Suppressor macrophage treated with lipopolysaccharide for 1 hour (primary cell): ENCODE measurements around the gene TAF4.
"Not testable (repeated sequence)": the region's sequence is repeated elsewhere in the genome, so short reads cannot be mapped to it uniquely, and the experiment has no call there.

Source experiments
- DNase-seq, 3 donors: peaks; one replicate each; pipeline ENCODE4 v3.0.0-alpha.2; 2020 to 2022

The TAF4 gene

GRCh38 chr20:62056975-62057374, 8.7 kb downstream of the TAF4 start:
- DNase-seq = no peak

- no peak for DNase-seq
Observed at GRCh38 chr20:62056377-62056776, 9.3 kb downstream of the TAF4 start.

GRCh38 chr20:62055862-62056115, 9.9 kb downstream of the TAF4 start:
- not testable (repeated sequence) for DNase-seq

GRCh38 chr20:62055106-62055861, 10.4 kb downstream of the TAF4 start:
- DNase-seq = no peak

DNA sequence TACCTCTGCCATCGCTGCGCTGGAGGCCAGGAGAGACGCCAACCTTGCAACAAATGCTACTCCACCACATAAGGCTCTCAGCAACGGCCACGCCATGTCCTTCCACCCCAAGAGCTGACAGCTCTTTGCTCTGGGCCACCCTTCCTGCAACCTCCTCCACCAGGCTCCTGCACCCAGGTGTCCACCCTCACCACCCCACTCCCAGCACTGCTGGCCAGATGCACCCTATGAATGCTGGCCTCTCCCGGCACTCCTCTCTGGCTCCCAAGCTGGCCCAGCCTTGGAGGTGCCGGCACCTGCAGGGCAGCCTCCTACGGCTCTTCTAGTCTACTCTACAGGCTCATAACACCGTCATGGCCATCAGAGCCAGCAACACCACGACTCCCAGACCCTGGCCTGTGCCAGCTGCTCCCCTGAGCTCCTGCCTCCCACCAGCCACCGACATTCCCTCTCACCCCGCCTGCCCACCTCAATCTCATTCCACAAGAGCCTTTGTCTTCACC, 11.2 kb downstream of the TAF4 start:
- no peak for DNase-seq

GRCh38 chr20:62053465-62054196, 12.1 kb downstream of the TAF4 start:
- DNase-seq = no peak

- no peak for DNase-seq
Observed at GRCh38 chr20:62052842-62053464, 12.7 kb downstream of the TAF4 start.

DNA sequence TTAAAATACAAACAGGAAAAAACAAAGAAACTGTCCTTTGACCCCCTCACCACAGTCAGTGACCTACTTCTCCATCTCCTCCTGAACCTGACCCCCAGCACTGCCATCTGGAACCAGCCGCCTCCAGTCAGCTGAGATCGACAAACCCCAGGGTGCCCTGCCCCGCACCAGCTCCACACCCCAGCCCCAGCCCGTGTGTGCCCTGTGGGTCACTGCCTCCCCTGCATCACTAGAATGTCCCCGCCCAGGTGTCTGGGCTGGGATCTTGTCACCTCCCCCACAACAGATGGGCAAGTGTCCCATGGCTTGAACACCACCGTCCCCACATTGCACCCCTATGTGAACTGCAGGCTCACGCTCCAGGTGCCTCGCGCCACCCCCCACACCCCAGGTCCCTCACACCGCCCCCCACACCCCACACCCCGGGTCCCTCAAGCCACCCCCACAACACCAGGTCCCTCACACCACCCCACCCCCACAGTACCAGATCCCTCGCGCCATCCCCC, 13.3 kb downstream of the TAF4 start:
- no peak for DNase-seq

- no peak for DNase-seq
Observed at GRCh38 chr20:62051546-62052255, 14.0 kb downstream of the TAF4 start.

DNA sequence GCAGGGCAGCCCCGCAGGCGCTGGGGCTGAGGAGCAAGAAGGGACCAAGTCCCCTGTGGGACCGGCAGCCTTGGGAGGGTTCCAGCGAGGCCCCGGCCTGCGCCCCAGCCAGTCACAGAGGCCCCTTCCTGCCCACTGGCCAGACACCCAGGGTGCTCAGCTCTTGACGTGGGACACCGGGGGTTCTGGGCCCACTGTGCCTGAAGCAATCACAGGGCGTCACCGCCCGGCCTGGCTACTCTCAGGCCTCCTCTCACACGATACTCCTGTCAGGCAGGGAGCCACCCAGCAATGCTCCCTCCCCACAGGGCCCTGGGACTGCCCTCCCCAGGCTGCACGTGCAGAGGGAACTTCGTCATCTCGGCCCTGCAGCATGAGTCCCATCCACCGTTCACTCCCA, 14.5 kb downstream of the TAF4 start:
- DNase-seq = no peak

DNA sequence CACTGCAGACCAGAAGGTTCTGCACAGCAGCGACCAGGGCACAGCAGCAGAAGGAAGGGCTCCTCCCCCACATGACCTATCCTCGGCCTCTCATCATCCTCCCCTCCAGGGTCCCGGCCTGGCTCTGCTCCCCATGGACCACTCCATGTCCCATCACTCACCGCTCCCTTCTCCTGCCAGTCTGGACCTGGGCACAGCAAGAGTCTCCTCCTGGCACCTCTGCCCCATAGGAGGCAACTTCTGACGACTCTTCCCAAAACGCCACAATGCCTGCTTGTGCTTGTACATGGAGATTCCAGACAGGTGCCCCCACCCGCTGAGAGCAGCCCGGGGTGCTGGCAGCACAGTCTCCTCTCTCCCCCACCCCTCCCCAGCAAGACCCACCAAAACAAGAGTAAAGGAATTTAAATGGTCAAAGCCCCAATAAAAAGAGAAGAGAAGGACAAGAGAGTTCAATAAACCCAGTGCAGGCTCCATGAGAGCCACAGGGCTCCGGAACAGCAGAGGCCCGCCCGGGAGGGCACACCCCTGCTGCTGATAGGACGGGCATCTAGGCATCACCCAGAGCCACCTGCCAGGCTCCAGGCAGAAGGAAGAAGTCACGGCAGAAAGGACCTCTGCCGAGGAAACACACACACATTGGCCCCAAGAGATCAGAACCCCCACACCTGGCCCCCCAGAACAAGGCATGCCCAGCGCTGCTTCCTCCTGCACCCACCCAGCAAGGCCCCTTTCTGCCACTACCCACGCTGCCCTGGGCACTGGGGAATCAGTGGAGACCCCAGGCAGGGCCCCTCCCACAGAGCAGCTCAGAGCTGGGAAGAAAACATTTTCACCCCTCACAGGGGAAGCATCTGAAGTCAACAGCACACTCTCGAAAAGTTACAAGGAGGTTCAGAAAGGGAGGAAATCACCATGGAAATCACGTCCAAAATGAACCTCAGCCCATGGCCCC, 15.2 kb downstream of the TAF4 start:
- DNase-seq = no peak

DNA sequence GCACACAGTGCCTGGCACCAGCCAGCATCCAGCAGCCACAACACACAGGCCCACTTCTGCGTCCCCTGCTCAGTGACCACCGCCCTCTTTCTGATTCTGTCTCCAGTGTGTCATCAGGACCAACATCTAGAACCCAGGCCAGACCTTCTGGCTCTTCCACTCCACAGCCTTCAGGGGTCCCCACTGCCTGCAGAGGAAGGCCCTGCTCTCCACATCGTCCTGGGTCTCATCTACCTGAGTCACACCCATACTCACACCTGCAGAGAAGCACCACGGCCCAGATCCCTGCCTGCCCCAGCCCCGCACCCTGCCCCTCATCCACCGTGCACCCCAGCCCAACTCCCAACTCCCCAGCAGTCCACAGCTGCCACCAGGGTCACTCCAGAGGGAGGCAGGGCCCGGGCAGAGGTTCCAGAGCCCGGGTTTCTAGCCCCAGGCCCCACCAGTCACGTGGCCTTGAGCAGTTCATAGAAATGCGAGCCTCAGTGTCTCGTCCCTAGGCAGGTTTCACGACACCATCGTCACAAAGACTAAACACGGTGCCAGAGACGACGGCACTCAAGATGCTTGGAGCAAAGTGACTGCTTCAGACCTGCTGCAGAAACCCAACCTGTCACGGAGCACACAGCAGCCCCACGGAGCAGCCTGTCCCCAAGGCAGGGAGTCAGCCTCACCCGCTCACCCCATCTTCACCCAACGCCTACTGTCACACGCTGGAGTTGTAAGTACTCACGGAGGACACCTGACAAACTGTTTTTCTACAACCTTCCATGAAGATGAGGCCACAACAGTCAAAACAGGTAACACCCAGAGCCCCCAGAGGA, 16.1 kb downstream of the TAF4 start:
- DNase-seq = no peak

GRCh38 chr20:62048821-62049291, 16.8 kb downstream of the TAF4 start:
- no peak for DNase-seq

GRCh38 chr20:62048346-62048761, 17.3 kb downstream of the TAF4 start:
- DNase-seq = no peak

DNA sequence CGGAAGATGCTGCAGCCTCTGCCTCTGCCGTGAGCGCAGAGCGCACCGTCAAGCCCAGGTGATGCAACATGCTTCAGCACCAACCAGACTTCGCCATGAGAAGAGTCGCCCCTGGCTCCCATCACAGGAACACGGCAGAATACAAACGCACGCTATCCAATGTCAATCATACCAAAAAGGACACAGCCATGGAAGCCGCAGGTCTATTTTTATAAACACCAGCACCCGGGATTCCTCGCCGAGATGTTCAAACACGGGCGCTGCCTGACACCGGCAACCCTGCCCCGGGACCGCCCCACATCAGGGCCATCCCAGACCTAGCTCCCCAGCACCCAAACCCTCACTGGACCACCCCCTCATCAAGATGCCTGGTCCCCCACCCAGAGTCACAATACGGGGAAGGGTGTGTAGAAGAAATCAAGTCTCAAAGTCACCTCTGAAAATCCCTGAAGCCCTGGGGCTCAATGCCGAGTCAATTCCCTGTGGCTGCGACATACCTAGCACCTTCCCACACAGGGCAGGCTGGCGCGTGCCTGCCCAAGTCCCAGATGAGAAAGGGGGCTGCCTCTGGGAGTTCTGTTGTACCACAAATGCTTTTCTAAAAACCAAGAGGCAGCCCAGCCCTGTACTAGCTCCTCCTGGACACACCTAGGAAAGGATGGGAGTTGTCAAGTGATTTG, 17.9 kb downstream of the TAF4 start:
- no peak for DNase-seq

GRCh38 chr20:62046431-62046830, 19.2 kb downstream of the TAF4 start:
- no peak for DNase-seq

GRCh38 chr20:62045529-62046285, 20.0 kb downstream of the TAF4 start:
- no peak for DNase-seq

DNA sequence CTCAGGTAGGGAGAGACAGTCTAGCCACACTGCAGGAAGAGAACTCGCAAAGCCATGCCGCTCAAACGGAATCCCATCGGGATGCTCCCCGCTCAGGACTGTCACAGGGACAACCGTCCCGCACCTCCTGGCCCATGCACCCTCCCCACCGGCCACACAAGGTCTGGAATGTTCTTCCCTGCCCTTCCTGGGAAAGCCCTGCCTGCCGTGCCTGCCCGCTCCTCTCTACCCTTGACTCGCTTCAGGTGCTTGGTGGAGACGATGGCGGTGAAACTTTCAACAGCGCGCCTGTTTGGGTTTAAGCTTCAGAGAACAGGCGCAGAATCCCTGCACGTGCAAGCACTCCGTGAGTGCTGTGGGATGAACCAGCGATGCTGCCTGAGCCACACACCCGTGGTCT, 20.6 kb downstream of the TAF4 start:
- DNase-seq = no peak

GRCh38 chr20:62044631-62045030, 21.1 kb downstream of the TAF4 start:
- DNase-seq = no peak
